SU-DHL-6 (cell line): ENCODE measurements around the gene BUB3.

Experiments used
- EZH2phosphoT487 ChIP-seq: fragments of 200-600 bp; sonication (generic), shearing (Covaris generic); conservative IDR thresholded peaks from 2 replicates; pipeline ENCODE4 v1.6.1; 2018; ENCODE audit warnings: mild to moderate bottlenecking, antibody characterized with exemption, low read length, moderate library complexity, mixed read lengths
- TF ChIP-seq, protein P1 (sequence below): fragments of 200-600 bp; sonication (generic); IDR thresholded peaks from one replicate; pipeline ENCODE4 v1.5.1; 2017; ENCODE audit warnings: antibody characterized with exemption, mild to moderate bottlenecking, low read length, moderate library complexity; ENCODE audit not compliant: insufficient read depth, poor library complexity, severe bottlenecking

DNA sequence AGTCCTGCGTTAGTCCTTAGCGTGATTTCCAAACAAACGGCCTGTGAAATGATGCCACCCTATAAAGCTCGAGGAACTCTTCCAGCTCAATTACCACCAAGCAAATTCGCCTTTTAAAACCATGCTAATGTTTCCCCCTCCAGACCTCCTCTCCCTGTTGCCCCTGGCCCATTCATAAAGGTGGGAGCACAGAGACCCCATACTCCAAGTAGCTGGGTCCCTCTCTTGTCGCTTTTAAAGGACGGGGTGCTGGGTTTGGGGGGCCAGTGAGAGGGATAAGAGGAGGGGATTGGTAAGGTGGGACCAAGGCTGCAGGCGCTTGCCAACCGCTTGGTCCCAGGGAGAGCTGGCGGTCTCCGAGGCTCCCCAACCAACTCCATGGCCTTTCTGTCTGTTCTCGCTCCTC is 5.0 kb upstream of the BUB3 start:
- TF ChIP-seq, protein P1, sequence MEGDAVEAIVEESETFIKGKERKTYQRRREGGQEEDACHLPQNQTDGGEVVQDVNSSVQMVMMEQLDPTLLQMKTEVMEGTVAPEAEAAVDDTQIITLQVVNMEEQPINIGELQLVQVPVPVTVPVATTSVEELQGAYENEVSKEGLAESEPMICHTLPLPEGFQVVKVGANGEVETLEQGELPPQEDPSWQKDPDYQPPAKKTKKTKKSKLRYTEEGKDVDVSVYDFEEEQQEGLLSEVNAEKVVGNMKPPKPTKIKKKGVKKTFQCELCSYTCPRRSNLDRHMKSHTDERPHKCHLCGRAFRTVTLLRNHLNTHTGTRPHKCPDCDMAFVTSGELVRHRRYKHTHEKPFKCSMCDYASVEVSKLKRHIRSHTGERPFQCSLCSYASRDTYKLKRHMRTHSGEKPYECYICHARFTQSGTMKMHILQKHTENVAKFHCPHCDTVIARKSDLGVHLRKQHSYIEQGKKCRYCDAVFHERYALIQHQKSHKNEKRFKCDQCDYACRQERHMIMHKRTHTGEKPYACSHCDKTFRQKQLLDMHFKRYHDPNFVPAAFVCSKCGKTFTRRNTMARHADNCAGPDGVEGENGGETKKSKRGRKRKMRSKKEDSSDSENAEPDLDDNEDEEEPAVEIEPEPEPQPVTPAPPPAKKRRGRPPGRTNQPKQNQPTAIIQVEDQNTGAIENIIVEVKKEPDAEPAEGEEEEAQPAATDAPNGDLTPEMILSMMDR = no peak
- TF ChIP-seq EZH2phosphoT487 = no peak
